PC-3 (cell line): ENCODE results near the gene KCNJ13. TPM values are rescaled to one million over a fixed set of nuclear protein-coding genes. Genes with fewer than 3 reads are reported as not detected.

Experiments used
- ATAC-seq: fragments of 200-7000 bp; cut with Tn5 transposase; 2 replicates; pipeline ENCODE4 v1.9.1; 2020; ENCODE audit warnings: mild to moderate bottlenecking, moderate library complexity
- BruUV-seq: library from RNA; stranded (reverse); fragments of 400-500 nt; replicated peaks from 2 replicates; lab custom pipeline; 2021; lab: Mats Ljungman, UMichigan
- CTCF ChIA-PET: fragments of 300-600 bp; sonication (Branson Sonifier 250); formaldehyde crosslinking; loops from one replicate; lab custom pipeline; 2022; ENCODE audit warnings: antibody characterized with exemption; lab: Charles Lee
- POLR2A ChIA-PET: fragments of 300-600 bp; sonication (Branson Sonifier 250); formaldehyde crosslinking; loops from one replicate; lab custom pipeline; 2022; ENCODE audit warnings: antibody characterized with exemption; ENCODE audit not compliant: unreplicated experiment; lab: Charles Lee
- DNase-seq: peaks from one replicate; pipeline ENCODE4 v3.0.0-alpha.2; 2015
- H2AFZ ChIP-seq: fragments of 300-600 bp; sonication (generic); 2 replicates; pipeline ENCODE4 v1.6.0; 2016; ENCODE audit warnings: antibody characterized with exemption, low read length
- H3F3A ChIP-seq: fragments of 300-600 bp; sonication (generic); one replicate; pipeline ENCODE4 v1.6.0; 2017; ENCODE audit warnings: antibody characterized with exemption, low read length, control low read depth, mild to moderate bottlenecking; ENCODE audit not compliant: unreplicated experiment
- H3K27ac ChIP-seq: fragments of 300-600 bp; sonication (generic); 2 replicates; pipeline ENCODE4 v1.5.1; 2016; ENCODE audit warnings: mild to moderate bottlenecking, low read length
- H3K27me3 ChIP-seq: fragments of 300-600 bp; sonication (generic); 2 replicates; pipeline ENCODE4 v1.6.1; 2016; ENCODE audit warnings: low read length, mixed read lengths
- H3K36me3 ChIP-seq: fragments of 300-600 bp; sonication (generic); 2 replicates; pipeline ENCODE4 v1.6.1; 2016; ENCODE audit warnings: low read depth, mixed run types, low read length, mixed read lengths
- H3K4me1 ChIP-seq: fragments of 300-600 bp; sonication (generic); 2 replicates; pipeline ENCODE4 v1.5.1; 2016; ENCODE audit warnings: low read length; ENCODE audit not compliant: insufficient read depth
- H3K4me2 ChIP-seq: fragments of 300-600 bp; sonication (generic); 2 replicates; pipeline ENCODE4 v1.6.0; 2016; ENCODE audit warnings: low read length
- H3K4me3 ChIP-seq: fragments of 300-600 bp; sonication (generic); 2 replicates; pipeline ENCODE4 v1.5.1; 2016; ENCODE audit warnings: mild to moderate bottlenecking, low read length, mixed read lengths
- H3K79me2 ChIP-seq: fragments of 300-600 bp; sonication (generic); 2 replicates; pipeline ENCODE4 v1.6.1; 2017; ENCODE audit warnings: low read length, mixed read lengths
- H3K9ac ChIP-seq: fragments of 300-600 bp; sonication (generic); 2 replicates; pipeline ENCODE4 v1.6.0; 2016; ENCODE audit warnings: mild to moderate bottlenecking, low read length
- H3K9me2 ChIP-seq: fragments of 300-600 bp; sonication (generic); replicated peaks from 2 replicates; pipeline ENCODE4 v1.6.1; 2016; ENCODE audit warnings: mixed run types, low read length, mixed read lengths
- H3K9me3 ChIP-seq: fragments of 300-600 bp; sonication (generic); 2 replicates; pipeline ENCODE4 v1.6.1; 2016; ENCODE audit warnings: low read length, mixed read lengths
- H4K20me1 ChIP-seq: fragments of 300-600 bp; sonication (generic); 2 replicates; pipeline ENCODE4 v1.6.1; 2016; ENCODE audit warnings: low read length, mixed read lengths
- CTCF ChIP-seq: fragments of 300-600 bp; sonication (generic); conservative IDR thresholded peaks from 2 replicates; pipeline ENCODE4 v1.5.1; 2017; ENCODE audit warnings: antibody characterized with exemption, low read depth, mild to moderate bottlenecking, low read length
- EZH2 ChIP-seq: fragments of 300-600 bp; sonication (generic); IDR thresholded peaks from one replicate; pipeline ENCODE4 v1.6.1; 2017; ENCODE audit warnings: antibody characterized with exemption, mild to moderate bottlenecking, low read length; ENCODE audit not compliant: unreplicated experiment
- EZH2phosphoT487 ChIP-seq: fragments of 300-600 bp; sonication (generic); IDR thresholded peaks from 2 replicates; pipeline ENCODE4 v1.6.1; 2018; ENCODE audit warnings: mild to moderate bottlenecking, antibody characterized with exemption, low read length, borderline replicate concordance
- intact Hi-C: fragments of 100-400 bp; cut with micrococcal nuclease; formaldehyde crosslinking; loops from 2 replicates; pipeline ENCODE4 v1.9.0; 2023
- total RNA-seq: library from RNA; depleted of rRNA; stranded (reverse); fragments of >200 nt; gene quantifications from 2 replicates; pipeline ENCODE4 v1.2.3, GENCODE V29; 2014

Gene KCNJ13
- total RNA-seq, 1 experiment from 2014 or later = not detected

GRCh38 chr2:232816657-232817056, 40.3 kb upstream of the KCNJ13 start:
- Histone ChIP-seq H3K9ac (no peak overlapping the region), H3K4me2 (no peak overlapping the region), H3K4me3 (no peak overlapping the region), H3K9me3 (no peaks in the 10 kb centered on the region), H4K20me1 (no peaks in the 10 kb centered on the region), H3K36me3 (peaks cover 58% of the 10 kb centered on the region; the same call in 1 of the 2 replicates), H2AFZ (no peak overlapping the region), H3K9me2 (no peaks in the 10 kb centered on the region), H3K79me2 (no peaks in the 10 kb centered on the region), H3K4me1 (no peaks in the 10 kb centered on the region), H3K27me3 (no peaks in the 10 kb centered on the region), H3K27ac (no peak overlapping the region), H3F3A (no peaks in the 10 kb centered on the region)
- intact Hi-C loops = no loop called here
- POLR2A ChIA-PET = no interaction called here
- BruUV-seq = no TSS peak
- CTCF ChIA-PET = no interaction called here
- DNase-seq (no peak), ATAC-seq (no peak)
- TF ChIP-seq CTCF = no peak
- TF ChIP-seq EZH2 = no peak
- no peak for TF ChIP-seq EZH2phosphoT487

- H3K9me3 ChIP-seq = no peaks in the 10 kb centered on the region
- CTCF ChIA-PET = no interaction called here
Observed at GRCh38 chr2:232815569-232815968, 39.2 kb upstream of the KCNJ13 start.

More at GRCh38 chr2:232815569-232815968, 39.2 kb upstream of the KCNJ13 start:
- no peaks in the 10 kb centered on the region for H3F3A ChIP-seq
- BruUV-seq = no TSS peak
- no peaks in the 10 kb centered on the region for H3K4me1 ChIP-seq
- no peak for TF ChIP-seq EZH2
- no peak for TF ChIP-seq EZH2phosphoT487
- no peak for TF ChIP-seq CTCF
- ATAC-seq = no peak
- peaks cover 64% of the 10 kb centered on the region; the same call in 1 of the 2 replicates for H3K36me3 ChIP-seq
- no peak overlapping the region for H3K9ac ChIP-seq
- no peak overlapping the region for H3K27ac ChIP-seq
- POLR2A ChIA-PET = no interaction called here
- intact Hi-C loops = no loop called here
- no peak overlapping the region for H3K4me3 ChIP-seq
- no peaks in the 10 kb centered on the region for H4K20me1 ChIP-seq
- H3K9me2 ChIP-seq = no peaks in the 10 kb centered on the region
- no peak for DNase-seq
- no peak overlapping the region for H3K4me2 ChIP-seq
- H2AFZ ChIP-seq = no peak overlapping the region
- no peaks in the 10 kb centered on the region for H3K27me3 ChIP-seq
- no peaks in the 10 kb centered on the region for H3K79me2 ChIP-seq
